IPS-NIHi7 (cell line): ENCODE measurements around the gene RNF208.
A peak's percentile ranks its signal among the peaks of the same experiment; 100 is the strongest.
"Not testable (repeated sequence)": the region's sequence is repeated elsewhere in the genome, so short reads cannot be mapped to it uniquely, and the experiment has no call there.

Source experiments
- DNase-seq: peaks from one replicate; pipeline ENCODE4 v3.0.0; 2012; ENCODE audit warnings: mixed read lengths; ENCODE audit errors: extremely low spot score

RNF208 gene

GRCh38 chr9:137253717-137254623, 31.9 kb upstream of the RNF208 start:
- no peak for DNase-seq

- DNase-seq = peak; percentile 58
Measured at GRCh38 chr9:137252555-137253506, 30.8 kb upstream of the RNF208 start.

GRCh38 chr9:137251490-137252268, 29.6 kb upstream of the RNF208 start:
- no peak for DNase-seq

- no peak for DNase-seq
Measured at GRCh38 chr9:137251194-137251461, 29.1 kb upstream of the RNF208 start, which contains the start of gene STPG3. STPG3 (plus strand) TSS chr9:137251286; CDS start chr9:137251287, 1 bp downstream.

GRCh38 chr9:137250329-137251193, 28.5 kb upstream of the RNF208 start:
- no peak for DNase-seq

GRCh38 chr9:137247916-137248175, 25.8 kb upstream of the RNF208 start:
- no peak for DNase-seq

- no peak for DNase-seq
Measured at GRCh38 chr9:137247135-137247915, 25.3 kb upstream of the RNF208 start.

- DNase-seq = no peak
Measured at GRCh38 chr9:137245450-137246421, 23.7 kb upstream of the RNF208 start.

- no peak for DNase-seq
Measured at GRCh38 chr9:137244486-137245449, 22.7 kb upstream of the RNF208 start.

GRCh38 chr9:137243626-137244485, 21.8 kb upstream of the RNF208 start:
- DNase-seq = no peak

GRCh38 chr9:137243266-137243625, 21.2 kb upstream of the RNF208 start:
- DNase-seq = not testable (repeated sequence)

- no peak for DNase-seq
Measured at GRCh38 chr9:137242269-137243203, 20.5 kb upstream of the RNF208 start.

- DNase-seq = no peak
Measured at GRCh38 chr9:137241490-137242268, 19.6 kb upstream of the RNF208 start.

GRCh38 chr9:137240841-137241489, 18.9 kb upstream of the RNF208 start, which contains the start of gene TUBB4B:
TUBB4B (plus strand) TSS chr9:137241287; CDS start chr9:137241361, 74 bp downstream.
- peak; percentile 99 for DNase-seq
